ENCODE data around the gene ID2. TPM values are rescaled to one million over a fixed set of nuclear protein-coding genes. Genes with fewer than 3 reads are reported as not detected.

The ID2 gene
- total RNA-seq, 1 donor from 2014 or later, result 11.6 TPM

- DNase-seq (ENCODE audit: low read depth) (no peak), FAIRE-seq (no peak)
Observed at GRCh38 chr2:8650256-8650655, 31.6 kb upstream of the ID2 start.

GRCh38 chr2:8652774-8653426, 29.0 kb upstream of the ID2 start:
- no peak for TF ChIP-seq CTCF (IDR thresholded peaks at IDR 0.05; ENCODE audit: insufficient read depth, low read length, severe bottlenecking)
- no peaks in the 10 kb centered on the region for H3K36me3 ChIP-seq (ENCODE audit: control insufficient read depth, insufficient read depth, low read length)

More at GRCh38 chr2:8650256-8650655, 31.6 kb upstream of the ID2 start:
- Histone ChIP-seq H3K27me3 (ENCODE audit: control insufficient read depth, insufficient read depth, low read length) (no peaks in the 10 kb centered on the region), H3K4me3 (ENCODE audit: low read depth, low read length) (no peak overlapping the region), H3K36me3 (ENCODE audit: control insufficient read depth, insufficient read depth, low read length) (no peaks in the 10 kb centered on the region)
- no peak for TF ChIP-seq CTCF (IDR thresholded peaks at IDR 0.05; ENCODE audit: insufficient read depth, low read length, severe bottlenecking)

GRCh38 chr2:8653485-8653884, 28.4 kb upstream of the ID2 start:
- Histone ChIP-seq H3K36me3 (ENCODE audit: control insufficient read depth, insufficient read depth, low read length) (no peaks in the 10 kb centered on the region), H3K27me3 (ENCODE audit: control insufficient read depth, insufficient read depth, low read length) (no peaks in the 10 kb centered on the region), H3K4me3 (ENCODE audit: low read depth, low read length) (no peak overlapping the region)
- FAIRE-seq (no peak), DNase-seq (ENCODE audit: low read depth) (no peak)
- no peak for TF ChIP-seq CTCF (IDR thresholded peaks at IDR 0.05; ENCODE audit: insufficient read depth, low read length, severe bottlenecking)

More at GRCh38 chr2:8652774-8653426, 29.0 kb upstream of the ID2 start:
- Histone ChIP-seq H3K27me3 (ENCODE audit: control insufficient read depth, insufficient read depth, low read length) (no peaks in the 10 kb centered on the region), H3K4me3 (ENCODE audit: low read depth, low read length) (no peak overlapping the region)
- no peak for FAIRE-seq
- no peak for DNase-seq (ENCODE audit: low read depth)

GRCh38 chr2:8654041-8654440, 27.8 kb upstream of the ID2 start:
- no peak overlapping the region for H3K4me3 ChIP-seq (ENCODE audit: low read depth, low read length)
- H3K27me3 ChIP-seq (ENCODE audit: control insufficient read depth, insufficient read depth, low read length), result no peaks in the 10 kb centered on the region
- DNase-seq (ENCODE audit: low read depth) (no peak), FAIRE-seq (no peak)
- H3K36me3 ChIP-seq (ENCODE audit: control insufficient read depth, insufficient read depth, low read length), result no peaks in the 10 kb centered on the region
- no peak for TF ChIP-seq CTCF (IDR thresholded peaks at IDR 0.05; ENCODE audit: insufficient read depth, low read length, severe bottlenecking)

- no peaks in the 10 kb centered on the region for H3K36me3 ChIP-seq (ENCODE audit: control insufficient read depth, insufficient read depth, low read length)
- FAIRE-seq (no peak), DNase-seq (ENCODE audit: low read depth) (no peak)
- H3K4me3 ChIP-seq (ENCODE audit: low read depth, low read length), result no peak overlapping the region
- no peaks in the 10 kb centered on the region for H3K27me3 ChIP-seq (ENCODE audit: control insufficient read depth, insufficient read depth, low read length)
- no peak for TF ChIP-seq CTCF (IDR thresholded peaks at IDR 0.05; ENCODE audit: insufficient read depth, low read length, severe bottlenecking)
Observed at GRCh38 chr2:8654483-8654882, 27.4 kb upstream of the ID2 start.

GRCh38 chr2:8656160-8656641, 25.7 kb upstream of the ID2 start:
- no peaks in the 10 kb centered on the region for H3K36me3 ChIP-seq (ENCODE audit: control insufficient read depth, insufficient read depth, low read length)
- no peak for TF ChIP-seq CTCF (IDR thresholded peaks at IDR 0.05; ENCODE audit: insufficient read depth, low read length, severe bottlenecking)
- H3K4me3 ChIP-seq (ENCODE audit: low read depth, low read length), result no peak overlapping the region
- DNase-seq (ENCODE audit: low read depth) (no peak), FAIRE-seq (no peak)
- H3K27me3 ChIP-seq (ENCODE audit: control insufficient read depth, insufficient read depth, low read length), result no peaks in the 10 kb centered on the region
